Retina (tissue), 1 donor: ENCODE measurements around the gene DSCAML1.
"Not testable (repeated sequence)": the region's sequence is repeated elsewhere in the genome, so short reads cannot be mapped to it uniquely, and the experiment has no call there.

ENCODE experiments used
- DNase-seq: peaks from one replicate; pipeline ENCODE4 v3.0.0-alpha.2; 2016

Gene DSCAML1

DNA sequence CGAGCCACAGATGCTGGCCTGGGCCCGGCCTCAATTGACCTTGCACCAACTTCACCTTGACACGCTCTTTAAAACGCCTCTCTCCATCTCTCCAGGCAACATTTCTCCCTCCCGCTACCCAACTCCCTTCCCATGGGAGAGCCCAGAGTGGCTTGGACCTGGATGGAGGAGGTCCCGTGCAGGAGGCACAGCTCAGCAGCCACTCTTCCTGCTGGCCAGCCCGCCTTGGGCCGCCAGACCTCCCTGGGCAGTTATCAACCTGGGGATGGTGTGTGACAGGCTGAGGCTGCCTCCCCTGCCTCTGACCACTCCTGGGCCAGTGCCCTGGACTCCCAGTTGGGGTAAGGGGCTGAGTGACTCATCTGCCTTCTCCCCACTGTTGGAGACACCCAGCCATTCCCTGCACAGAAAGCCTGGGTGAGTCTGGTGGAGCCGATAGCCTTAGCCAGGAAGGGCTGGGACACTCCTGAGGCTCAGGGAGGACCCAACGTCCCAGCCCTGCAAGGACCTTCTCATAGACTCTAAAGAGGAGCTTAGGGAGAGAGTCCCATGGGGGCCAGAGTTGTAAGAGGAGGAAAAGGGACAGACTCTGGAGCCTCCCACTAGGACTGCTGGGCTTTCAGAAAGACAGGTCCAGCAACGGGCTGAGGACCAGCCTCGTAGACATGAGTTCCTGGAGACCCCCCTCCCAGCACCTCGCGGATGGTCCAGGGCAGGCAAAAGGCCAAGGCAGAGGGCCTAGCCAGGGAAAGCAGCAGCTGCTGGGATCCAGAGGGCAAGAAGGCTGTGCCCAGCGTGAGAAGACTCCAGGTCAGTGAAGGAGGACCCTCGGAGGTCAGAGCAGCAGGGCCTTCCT is 337.7 kb downstream of the DSCAML1 start:
- DNase-seq, result no peak

DNA sequence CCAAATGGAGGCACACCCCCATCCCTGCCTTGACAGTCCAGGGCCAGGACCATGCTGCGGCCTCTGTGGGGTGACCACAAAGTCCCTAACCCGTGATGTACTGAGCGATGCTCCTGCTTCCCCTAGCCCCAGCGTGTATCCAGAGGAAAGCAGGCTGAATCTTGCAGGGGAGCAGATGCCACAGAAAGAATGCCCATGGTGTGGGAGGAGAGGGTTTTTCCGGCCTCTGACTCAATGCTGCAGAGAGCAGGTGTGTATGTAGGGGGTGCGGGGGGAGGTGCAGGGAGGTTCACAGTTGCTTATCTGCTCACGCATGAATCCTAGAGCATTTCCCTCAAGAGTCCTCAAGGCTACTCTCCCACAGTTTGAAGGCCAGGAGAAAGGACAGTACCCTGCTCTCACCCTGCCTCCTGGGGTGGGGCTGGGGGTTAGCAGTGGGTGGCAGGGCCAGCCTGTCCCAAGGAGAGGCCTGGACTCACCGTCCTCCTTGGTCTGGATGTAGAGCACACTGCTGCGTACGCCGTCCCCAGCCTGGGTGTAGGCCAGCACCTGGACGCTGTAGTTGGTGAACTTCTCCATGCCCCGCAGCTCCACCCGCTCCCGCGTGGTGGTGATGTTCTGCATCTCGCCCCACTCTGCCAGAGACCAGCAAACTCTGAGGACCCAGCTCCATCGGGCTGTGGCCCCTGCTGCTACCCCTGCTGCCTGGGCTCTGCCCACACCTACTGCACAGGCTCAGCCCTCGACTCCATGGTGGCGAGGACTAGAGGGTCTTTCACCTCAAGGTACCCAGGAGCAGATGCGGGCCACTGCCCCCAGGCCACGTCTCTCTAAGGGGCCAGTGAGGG is 338.5 kb downstream of the DSCAML1 start:
- DNase-seq, result peak; percentile 34

DNA sequence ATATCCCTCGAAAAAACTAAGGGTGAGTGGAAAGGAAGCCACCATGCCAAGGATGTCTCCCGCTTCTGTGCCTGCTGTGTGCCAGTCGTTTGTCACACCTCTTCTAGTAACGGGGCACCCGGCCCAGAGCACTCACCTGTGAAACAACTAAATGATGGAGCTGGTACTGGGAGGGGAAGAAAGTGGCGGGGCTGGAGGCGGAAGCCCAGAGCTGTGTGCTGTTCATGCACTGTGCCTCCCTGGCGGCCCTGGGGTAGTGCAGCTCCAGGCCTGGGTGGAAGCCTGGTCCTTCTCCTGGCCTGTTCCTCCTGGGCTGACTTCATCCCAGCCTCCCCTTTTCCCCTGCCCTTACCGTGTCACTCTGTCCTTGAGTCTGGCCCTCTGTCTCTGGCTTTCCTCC is 339.2 kb downstream of the DSCAML1 start:
- peak; percentile 40 for DNase-seq

DNA sequence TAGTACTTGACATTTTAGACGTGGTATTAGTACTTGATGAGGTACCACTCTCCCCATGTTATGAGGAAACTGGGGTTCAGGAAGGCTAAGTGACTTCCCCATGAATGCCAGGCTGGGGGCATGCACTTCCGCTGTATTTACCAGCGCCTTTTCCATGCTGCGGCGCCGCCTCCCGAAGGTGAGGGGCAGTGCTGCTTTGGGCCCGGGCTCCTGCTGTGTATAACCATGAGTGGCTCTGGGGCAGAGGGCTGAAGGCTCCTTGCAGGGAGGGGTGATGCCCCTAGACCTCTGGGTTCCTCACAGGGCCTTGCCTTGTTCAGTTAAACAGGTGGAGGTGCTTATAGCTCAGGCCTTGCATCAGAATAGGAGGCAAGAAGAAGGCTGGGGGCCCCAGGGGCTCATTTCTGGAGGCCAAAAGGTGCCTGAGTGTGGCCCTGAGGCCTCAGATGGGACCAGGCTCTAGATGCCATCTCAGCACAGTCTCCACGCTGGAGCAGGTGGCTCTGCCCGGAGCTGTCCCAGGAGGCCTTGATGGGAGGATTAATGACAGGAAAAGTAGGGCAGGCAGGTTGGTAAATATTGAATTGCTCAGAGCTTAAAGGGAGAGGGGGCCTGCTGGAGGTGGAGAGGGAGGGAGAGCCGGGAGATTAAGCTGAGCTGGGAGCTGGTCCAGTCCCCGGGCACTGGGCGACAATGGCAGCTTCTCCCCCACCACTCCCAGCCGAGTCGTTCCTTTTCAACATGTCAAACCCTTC is 339.8 kb downstream of the DSCAML1 start:
- DNase-seq, result peak; percentile 54

DNA sequence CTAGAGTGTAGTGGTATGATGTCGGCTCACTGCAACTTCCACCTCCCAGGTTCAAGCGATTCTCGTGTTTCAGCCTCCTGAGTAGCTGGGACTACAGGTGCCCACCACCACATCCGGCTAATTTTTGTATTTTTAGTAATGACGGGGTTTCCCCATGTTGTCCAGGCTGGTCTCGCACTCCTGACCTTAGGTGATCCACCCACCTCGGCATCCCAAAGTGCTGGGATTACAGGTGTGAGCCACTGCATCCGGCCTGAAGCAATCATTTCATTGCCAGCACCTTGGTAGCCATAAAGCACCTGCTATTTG is 340.3 kb downstream of the DSCAML1 start:
- not testable (repeated sequence) for DNase-seq

DNA sequence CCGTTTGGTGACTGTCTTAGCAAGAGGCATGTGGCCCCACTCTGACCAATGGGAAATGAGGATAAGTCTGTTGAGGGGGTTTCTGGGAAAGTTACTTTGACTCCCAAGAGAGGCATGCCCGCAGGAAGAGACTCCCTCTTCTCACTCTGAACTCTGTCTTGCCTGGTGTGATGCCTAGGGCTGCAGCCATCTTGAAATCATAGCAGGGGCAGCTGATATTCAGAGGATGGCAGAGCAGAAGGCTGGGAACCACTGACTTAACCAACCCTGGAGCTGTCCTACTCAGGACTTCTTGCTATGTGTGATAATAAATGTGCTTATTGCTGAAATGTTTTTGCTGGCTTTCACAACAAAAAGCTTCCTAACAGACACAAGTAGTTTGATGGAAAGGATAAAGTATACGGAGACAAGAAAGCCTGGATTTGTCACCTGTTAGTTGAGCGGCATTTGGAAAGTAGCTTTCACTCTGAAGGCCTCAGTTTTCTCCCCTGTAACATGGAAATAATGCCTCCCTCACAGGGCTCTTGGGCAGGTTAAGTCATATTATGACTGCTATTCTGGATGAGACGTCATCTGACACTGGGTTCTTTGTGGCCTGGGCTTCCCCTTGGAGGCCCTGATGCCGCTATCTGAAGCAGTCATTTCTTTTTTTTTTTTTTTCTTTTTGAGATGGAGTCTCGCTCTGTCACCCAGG is 340.8 kb downstream of the DSCAML1 start:
- DNase-seq, result no peak

DNA sequence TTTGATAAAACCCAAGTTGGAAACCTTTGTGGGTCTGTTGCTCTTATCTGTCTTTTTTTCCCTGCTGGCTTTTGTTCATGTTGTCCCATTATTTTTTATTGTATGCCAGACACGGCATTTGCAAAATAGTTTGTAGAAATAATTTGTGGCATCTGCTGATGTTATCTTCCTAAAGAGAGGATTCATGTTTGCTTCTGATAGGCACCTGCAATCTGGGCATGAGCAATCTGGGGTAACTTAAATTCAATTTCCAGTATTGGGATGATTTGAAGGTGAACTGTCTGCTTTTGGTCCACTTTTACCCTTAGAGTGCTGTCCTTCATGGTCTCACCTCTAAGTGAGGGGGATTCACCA is 342.5 kb downstream of the DSCAML1 start:
- DNase-seq, result no peak

DNA sequence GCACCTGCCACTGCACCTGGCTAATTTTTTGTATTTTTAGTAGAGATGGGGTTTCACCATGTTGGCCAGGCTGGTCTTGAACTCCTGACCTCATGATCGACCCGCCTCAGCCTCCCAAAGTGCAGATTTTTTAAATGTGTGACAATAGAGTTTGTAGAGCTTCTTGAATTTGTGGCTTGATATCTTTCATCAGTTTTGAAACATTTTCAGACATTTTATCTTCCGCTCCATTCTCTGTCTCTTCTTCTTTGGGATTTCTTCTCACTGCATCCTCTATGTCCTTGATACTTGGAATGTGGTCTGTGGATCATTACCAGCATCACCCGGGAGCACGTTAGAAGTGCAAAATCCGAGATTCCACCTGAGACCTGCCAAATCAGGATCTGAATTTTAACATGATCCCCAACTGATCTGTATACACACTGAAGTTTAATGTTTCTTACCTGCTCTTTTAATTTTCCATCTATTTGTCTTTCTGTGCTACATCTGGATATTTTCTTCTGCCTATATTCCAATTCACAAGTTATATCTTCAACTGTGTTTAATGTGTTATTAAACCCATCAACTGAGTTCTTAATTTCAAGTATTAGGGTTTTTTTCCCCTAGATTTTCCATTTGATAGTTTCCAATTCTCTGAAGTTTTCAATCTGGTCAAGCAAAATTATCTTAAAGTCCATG is 343.0 kb downstream of the DSCAML1 start:
- DNase-seq, result no peak

DNA sequence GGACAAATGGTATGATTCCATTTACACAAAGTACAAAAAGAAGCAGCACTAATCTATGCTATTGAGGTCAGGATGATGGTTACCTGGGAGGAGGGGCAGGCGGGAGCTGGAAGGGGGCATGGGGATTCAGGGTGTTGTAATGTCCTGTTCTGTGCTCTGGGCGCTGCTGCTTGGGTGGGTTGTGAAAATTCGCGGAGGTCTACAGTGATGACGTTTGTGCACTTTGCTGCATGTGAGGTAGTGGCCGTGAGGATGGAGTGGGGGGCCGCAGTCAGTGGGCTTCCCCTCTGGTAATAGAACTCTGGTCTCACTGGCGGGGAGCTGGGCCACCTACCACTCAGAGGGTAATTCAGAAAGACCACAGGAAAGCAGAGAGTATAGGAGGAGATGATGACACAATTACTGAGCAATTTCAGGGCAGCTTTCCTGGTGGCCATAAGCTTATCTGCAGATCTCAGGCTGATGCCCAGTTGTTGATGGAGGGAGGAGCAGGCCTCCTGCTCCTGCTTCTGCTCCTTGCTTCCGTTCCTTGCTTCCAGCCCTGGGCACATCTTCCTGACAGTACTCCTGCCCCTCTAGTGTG is 347.8 kb downstream of the DSCAML1 start:
- no peak for DNase-seq

DNA sequence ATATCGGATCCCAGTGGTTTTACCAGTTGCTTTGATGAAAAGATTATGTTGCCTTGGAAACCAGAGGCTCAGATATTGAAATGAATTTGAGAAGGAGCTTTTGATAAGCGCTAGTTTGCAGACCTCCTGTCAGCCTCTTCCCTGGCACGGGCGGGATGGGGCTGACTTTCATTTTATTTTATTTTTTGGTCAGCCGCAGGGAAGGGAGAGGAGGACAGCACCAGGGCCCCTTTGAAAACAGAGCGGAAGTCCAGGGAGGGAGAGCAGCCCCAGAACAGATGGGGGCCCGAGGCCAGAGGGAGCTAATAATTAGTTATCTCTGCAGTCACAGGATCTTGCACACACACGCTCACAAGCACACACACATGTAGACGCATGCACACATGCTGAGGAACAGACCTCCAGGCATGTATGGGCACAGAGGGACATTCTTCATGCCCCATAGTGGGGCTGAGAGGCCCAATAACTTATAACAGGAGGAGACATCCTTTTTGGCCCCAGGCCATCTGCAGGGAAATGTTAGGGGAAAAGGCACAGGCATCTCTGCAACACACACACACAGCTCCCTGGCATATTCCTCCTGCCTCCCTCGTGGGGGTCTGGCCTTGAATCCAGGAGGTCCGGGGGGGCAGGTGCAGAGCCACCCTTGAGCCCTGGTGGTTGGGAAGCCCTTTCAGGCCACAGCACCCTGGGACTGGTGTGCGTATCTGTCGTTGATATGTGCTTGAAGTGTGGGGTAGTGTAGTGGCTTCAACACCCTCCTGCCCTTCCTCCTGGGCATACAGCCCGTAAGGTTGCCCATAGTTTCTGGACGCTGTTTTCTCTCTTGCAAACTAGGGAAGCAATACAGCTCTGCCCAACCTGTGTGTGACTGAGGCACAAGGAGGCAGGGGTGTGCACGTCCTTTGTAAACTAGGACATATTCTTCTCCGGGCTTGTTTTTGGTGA is 352.0 kb downstream of the DSCAML1 start:
- DNase-seq, result no peak

DNA sequence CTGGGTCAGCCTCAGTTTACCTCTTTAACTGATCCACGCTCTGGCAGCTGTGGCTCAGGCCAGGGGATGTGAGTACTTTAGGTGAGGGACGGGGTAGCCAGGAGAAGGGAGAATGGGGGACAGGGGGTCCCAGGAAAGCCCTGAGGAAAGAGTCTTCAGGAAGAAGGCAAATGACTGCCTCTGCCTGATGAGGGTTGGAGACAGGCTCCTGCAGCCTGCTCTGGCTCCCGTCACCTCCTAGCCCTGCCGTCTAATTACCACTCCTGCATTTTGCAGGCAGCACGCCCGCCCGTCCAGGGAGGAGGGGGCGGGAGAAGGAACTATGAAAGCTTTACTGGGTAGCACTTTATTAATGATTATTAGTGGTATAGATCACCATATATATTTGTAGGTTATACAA is 352.8 kb downstream of the DSCAML1 start:
- no peak for DNase-seq

DNA sequence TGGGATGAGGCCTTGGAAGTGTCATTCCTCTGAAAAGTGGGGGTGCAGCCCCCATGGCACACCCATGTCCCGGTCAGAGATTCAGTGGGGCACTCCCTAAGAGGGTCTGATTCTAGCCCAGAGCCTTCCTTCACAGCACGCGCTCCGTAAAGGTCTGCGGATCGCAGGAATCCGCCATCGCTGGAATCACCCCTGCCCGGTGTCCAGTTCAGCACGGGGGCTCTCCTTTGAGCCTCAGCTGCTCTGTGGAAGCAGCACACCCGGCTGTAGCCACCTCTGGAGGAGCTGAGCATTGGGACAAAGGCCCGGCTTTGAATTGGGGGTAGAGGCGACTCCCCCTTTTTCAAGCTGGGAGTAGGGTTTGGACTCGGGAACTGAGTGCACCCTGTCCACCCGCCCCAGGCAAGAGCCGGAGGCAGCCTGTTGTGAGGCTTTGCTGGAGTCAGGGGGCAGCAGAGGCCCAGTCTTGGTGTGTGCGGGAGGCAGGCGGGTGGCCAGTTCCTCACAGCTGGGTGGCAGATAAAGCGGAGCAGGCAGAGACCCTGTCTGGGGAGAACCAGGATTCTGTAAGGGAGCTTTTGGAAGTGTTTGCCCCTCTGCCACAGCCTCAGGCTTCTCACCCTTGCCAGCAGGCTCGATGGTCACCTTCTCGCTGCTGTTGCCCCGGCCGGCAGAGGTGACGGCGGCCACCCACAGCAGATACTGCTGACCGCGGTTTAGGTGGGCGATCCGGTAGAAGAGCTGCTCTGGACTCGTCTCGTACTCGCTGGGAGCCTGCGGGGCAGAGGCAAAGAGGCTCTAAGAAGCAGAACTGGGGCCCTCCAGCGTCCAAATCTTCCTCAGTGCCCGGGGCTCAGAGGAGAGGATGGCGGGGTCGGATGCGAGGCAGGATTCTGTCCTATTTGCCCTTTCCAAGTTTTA is 353.5 kb downstream of the DSCAML1 start:
- DNase-seq, result peak; percentile 92

DNA sequence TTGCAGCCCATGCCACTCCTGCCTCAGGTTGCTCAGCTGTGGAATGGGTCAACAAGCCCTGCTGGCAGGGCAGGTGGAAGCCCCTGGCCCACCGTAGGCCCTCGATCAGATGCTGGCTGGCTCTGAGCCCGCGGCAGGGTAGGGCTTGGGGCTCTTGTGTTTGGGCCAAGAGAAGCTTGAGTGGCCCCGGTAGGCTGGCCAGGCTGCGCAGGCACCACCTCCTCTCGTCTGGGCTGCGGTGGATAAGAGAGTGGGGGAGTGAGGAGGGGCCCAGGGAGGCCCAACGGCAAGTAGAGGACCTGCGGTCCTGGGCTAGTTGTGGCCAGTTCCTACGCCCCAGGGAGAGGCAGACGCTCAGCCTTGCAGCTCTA is 354.2 kb downstream of the DSCAML1 start:
- no peak for DNase-seq

DNA sequence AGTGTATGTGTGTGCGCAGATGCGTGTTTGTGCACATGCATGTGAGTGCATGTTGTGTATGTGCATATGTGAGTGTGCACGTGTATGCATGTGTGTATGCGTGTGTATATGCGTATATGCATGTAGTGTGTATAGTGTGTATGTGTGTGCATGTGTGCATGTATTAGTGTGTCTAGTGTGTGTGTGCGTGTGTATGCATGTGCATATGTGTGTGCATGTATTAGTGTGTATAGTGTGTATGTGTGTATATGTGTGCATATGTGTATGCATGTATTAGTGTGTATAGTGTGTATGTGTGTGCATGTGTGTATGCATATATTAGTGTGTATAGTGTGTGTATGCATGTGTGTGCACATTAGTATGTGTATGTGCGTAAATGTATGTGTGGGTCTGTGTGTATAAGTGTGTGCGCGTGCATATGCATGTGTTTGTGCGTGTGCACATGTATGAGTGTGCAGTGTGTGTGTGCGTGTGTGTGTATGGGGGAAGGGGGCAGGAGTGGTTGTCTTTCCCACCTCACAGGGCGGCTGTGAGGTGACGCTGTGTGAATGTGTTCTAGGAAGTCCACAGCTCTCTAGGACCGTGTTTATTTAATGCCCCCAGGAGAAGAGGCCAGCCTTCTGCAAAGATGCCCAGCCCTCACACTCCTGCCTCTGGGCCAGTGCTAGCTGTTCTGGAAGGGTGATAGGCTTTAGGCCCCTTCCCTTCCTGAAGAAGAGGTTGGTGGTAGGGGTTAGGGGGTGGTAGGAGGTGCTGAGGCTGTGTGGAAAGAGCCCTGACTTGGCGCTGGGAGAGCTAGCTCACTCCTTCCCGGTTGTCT is 354.8 kb downstream of the DSCAML1 start:
- no peak for DNase-seq

DNA sequence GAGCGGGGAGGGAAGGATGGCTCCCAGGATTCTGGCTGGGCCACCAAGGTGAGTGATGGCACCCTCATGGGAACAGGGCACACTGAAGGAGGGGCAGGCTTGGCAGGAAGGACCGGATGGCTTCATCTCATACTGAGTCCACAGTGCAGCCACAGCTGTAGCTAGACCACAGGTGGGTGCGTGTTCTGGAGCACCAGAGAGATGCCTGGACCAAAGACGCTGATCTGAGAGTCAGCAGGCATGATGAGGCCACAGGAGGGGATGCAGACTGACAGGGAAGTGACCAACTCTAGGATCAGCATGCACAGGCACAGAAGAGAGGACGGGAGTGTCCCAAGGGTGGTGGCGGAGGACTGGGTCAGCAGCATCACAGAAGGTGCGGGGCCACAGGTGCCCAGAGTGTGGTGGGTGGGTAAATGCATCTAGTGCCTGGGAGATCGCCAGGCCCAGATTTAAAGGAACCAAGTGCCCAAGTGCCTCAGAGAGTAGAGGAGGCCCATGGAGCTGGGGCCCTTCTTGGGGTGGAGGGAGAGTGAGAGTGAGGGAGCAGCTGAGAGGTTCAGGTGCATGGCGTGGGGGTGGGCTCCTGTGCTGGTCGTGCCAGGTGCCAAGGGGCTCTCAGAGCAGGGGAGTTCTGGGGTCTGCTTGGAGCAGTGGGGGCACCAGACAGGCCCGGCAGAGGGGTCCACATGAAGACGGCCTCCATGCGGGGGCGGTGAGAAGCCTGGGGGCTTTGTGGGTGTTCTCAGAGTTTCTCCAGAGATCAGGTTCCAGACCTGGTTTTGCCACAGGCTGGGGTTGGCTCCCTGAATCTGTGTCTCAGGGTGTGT is 355.7 kb downstream of the DSCAML1 start:
- DNase-seq, result no peak

DNA sequence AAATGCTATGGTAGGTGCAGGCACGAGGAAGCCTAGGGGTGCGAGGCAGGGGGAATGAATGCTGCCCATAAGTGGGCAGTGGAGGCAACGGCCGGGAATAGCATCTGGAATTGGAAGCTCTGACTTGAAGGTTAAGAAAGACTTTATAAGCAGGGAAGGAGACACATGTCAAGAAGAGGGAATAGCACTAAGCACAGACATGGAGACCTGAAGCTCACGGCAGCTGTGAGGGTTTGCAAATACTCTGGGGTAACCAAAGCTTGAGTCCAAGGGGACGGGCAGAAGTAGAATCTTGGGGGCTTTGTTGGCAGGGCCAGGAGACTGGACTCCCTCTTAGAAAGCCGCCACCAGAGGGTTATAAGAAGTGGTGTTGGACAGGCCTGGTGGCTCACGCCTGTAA is 356.8 kb downstream of the DSCAML1 start:
- no peak for DNase-seq

DNA sequence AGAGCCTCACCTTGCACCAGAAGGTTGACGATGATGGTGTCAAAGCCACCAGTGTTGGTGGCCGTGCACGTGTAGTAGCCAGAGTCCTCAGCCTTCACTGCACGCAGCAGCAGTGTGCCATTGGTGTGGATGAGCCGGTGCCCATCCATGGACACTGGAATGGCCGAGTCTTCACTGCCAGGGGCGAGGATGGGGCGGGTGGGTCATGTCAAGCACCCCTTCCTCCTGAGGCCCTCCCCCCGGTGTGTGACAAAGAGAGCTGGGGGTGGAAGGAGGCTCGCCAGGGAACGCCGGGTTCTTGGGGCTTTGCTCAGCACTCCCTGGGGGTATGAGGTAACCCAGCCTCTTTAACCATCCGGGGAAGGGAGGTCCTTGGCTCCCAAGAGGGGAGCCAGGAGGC is 357.8 kb downstream of the DSCAML1 start:
- DNase-seq, result no peak
